COLO668 (cell line): Measurements from ENCODE around the gene SLC18A3.

Experiments
- DNase-seq: peaks from one replicate; lab custom pipeline; 2025; ENCODE audit not compliant: unreplicated experiment; lab: John Stamatoyannopoulos, UW

Gene SLC18A3

DNA sequence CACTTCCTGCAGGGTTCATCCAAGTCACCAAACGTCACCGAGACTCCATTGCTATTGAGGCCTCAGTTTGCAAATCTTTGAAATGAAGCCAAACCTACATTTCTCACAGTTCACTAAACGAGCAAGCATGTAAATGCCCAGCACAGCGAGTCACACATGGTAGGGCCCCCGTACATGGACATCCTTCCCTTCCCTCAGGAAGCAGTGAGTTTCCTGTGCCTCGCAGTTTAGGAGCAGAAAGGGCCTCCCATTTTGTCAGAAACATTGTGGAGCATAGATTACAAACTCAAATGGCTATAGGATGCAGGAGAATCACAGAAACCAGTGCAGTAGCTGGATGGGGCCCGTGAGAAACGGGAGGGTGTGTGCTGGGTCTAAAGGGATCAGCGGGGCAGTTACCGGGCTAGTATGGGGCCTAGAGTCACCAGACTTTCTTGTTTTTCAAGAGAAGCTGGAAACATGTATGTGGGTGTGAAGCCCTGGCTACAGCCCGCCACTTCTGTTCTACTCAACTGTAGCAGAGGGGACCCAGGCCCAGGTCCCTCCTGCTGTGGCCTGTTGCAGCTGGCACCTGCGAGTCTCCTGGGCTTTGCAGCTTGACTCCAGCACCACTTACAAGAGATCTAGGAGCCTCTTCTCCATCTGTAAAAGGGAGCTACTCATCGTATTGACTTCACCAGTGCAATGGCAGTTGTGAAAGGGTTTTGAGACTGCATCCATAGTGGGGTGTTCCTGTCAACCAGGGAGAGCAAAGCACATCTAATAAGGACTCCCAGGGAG lies 14.2 kb upstream of the SLC18A3 start:
- no peak for DNase-seq

DNA sequence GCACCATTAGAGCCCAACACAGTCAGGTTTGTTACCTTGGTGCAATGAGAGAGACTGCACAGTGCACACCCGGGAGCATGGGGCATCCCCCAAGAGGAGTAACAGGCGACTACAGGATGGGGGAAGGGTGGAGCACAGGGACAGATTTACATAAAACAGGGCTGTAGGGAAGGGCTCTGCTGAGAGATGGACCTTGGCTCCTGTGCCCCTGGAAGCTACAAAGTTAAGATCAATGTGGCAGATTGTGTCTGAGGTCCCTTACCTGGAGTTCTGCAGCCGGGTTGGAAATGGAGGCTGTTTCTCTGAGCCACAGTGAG lies 13.7 kb upstream of the SLC18A3 start:
- DNase-seq = no peak

DNA sequence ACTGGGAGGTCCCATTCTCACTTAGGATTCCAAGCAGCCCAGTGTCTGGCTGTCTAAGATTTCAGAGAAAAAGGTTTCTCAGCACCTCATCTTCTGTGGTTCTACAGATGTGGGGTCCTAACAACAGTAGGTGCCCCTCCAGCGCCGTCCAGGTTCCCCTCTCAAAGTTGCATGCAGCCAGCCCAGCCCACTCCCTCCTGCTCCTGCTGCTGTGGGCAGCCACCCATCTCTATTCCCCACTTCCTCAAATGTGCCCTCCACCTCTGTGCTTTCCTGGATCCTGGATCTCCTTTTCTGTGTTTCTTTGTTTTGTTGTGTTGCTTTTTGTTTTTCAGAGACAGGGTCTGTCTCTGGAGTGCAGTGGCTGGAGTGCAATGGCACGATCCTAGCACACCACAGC lies 13.3 kb upstream of the SLC18A3 start:
- no peak for DNase-seq

DNA sequence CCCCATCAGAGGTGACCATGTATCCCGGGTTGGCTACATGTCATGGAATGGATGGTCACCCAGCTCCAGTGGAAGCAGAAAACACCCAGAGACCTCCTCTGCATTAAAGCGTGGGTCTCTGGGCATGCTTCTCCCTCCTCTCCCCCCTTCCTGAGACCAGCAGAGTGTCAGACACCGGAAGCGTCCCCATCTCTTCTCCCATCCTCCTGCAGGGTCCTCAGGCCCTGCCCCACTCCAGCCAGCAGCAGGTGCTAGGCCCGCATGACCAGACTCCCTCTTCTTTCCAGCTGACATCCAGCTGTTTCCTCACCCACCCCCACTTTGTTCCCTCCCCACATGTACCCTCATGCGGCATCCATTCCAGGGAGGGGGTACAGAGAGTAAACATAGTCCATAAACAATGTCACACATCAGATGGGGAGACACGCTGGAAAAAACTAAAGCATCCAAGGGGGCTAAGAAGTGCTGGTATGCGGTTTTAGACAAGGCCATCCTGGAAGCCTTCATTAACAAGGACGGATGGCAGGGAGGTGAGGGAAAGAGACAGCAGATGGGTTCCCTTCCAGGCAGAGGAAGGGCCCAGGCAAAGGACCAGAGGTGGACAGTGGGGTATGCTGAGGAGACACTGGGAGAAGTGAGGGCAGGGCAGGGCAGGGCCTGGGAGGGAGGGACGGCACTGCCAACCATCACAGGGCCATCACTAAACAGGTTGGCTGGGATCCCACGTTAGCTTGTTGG lies 12.5 kb upstream of the SLC18A3 start:
- DNase-seq = no peak

DNA sequence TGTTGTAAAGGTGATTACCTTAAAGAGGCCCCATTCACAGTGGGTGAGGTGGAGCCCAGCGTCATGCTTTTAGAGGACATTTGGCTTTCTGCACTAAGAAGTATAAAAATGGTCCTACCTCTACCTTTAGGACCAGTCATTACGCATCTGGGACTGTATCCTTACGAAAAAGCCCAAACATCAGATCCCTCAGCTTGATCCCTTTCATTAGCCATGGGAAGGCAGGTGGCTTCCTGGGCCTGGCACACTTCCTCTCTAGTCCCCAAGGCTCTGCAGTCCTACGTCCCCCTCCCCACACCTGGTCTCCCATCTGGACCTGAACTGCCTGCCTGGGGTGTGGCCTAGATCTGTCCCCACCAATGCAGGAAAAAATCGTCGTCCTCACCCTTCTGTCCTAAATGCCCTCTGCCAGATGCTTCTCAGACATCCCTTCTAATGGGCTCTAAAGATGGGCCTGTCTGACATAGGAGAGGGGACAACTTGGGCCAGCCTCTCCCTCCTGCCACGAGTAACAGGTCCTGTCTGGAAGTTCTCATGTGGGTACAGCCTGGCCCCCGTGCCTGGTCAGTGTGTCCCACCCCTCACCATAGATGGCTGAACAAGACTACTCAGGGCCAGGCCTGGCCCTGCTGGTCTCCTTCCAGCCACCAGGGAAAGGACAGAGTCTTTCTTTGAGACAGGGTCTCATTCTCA lies 11.8 kb upstream of the SLC18A3 start:
- DNase-seq = no peak

DNA sequence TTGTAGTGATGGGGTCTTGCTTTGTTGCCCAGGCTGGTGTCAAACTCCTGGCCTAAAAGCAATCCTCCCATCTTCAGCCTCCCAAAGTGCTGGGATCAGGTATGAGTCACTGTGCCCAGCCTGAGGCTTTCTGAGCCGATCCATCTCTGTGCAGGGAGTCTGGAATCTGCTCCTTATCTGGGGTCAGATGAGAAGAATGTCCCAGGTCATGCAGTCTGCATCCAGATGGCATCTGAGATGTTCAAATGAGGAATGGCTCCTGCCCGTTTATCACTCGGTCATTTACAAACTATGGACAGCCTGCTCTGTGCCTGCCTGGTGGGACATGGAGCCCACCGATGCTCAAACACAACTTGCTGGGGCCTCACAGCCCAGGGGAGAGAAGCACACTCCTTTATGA lies 11.1 kb upstream of the SLC18A3 start:
- no peak for DNase-seq

DNA sequence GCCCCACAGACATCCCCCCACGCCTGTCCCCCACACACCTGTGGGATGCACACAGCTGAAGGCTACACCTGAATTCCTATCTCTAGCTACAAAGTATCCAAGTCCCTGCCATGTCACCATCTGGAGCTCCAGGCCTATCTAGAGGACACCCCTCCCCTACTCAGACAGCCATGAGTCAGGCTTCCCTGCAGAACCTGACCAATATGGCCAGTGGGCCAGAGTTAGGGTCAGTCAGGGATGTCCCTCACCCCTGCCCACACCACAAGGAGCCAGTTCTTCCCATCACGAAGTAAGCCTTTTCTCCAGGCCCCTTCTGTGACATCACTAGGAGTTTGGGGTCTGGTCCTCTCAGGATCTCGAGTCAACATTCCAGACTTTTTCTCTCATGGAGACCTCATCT lies 10.6 kb upstream of the SLC18A3 start:
- DNase-seq = no peak

DNA sequence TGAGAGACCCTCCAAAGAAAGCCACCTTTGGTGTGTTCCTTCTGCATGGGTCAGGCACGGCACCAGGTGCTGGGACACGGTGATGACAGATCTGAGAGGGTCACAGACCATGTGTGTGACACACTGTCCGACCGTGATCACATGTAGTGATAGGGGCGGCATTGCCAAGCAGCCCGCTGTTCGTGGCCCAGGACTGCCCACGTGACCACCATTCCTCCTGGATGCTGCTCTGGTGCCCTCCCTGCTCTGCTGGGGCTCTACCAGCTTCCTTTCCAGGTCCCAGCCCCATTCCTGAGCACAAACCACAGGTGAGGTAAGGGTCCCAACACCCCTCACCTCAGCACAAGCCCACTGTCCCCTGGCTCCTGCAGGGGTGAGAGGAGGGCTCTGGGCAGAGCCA lies 10.1 kb upstream of the SLC18A3 start:
- no peak for DNase-seq

DNA sequence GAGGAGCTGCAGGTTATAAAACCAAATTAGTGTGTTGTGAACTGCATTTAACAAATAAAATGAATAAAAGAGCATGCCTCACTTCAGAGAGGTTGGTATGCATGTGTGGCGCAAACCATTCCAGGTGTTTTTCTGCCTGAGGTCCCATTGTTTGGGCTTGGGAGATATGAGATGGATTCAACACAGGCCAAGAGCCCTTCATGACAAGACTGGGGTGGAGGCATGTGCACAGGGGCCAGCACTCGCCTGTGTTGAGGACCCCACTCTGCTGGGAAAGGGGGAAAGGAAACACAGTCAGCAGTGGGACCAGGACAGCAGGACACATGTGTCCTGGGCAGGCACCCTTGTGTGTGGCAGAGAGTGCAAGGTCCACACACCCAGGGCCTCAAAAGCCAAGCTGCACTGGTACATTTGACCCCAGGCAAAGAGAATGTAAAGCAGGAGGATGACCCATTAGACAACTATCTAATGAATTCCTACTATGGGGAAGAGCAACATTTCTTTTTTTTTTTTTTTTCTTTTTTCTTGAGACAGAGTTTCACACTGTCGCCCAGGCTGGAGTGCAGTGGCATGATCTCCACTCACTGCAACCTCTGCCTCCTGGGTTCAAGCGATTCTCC lies 9.2 kb upstream of the SLC18A3 start:
- no peak for DNase-seq

DNA sequence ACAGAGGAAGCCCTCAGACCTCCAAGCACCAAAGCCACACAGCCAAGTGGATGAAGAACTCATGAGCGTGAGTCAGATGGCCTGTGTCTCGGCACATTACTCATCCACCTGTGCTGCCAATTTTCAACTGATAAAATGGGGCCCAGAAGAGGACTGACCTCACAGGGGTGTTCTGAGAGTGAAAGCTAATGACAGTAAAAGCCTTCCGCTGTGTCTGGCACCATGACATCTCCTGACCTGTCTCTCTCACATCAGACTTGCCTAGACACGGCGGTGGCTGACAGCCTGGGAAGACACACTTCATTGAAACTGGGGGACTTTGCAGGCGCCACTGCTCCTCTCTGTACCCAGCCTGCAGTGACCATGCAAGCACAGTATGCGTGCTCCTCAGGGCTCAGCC lies 8.3 kb upstream of the SLC18A3 start:
- DNase-seq = no peak

DNA sequence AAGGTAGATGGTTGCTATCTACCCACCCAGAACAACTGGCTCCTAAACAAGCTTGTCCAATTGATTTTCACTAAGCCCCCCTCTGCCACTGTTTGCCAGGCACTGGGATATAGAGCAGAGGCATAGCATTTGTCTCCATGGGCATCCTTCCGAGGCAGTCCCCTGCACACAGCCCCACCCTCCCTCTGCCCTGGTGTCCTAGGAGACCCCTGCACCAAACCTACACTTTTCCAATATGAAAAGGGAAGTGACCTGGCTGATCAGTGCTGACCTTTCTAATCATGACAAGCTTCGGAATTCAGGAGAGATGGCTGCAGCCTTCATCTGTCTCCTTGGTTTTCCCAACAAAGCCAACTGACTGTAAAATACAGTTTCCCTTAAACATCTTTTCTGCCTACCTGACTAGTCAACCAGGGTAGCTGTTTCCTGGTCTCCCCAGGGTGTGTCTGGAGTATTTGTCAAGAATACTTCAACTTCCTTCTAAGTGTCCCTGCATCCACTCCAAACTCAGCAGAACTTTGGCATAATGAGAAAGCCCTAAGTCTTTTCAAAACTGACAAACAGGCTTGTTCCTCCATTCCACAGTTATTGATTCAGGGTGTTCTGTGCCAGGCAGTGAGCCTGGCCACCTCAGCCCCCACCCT lies 7.6 kb upstream of the SLC18A3 start:
- no peak for DNase-seq

DNA sequence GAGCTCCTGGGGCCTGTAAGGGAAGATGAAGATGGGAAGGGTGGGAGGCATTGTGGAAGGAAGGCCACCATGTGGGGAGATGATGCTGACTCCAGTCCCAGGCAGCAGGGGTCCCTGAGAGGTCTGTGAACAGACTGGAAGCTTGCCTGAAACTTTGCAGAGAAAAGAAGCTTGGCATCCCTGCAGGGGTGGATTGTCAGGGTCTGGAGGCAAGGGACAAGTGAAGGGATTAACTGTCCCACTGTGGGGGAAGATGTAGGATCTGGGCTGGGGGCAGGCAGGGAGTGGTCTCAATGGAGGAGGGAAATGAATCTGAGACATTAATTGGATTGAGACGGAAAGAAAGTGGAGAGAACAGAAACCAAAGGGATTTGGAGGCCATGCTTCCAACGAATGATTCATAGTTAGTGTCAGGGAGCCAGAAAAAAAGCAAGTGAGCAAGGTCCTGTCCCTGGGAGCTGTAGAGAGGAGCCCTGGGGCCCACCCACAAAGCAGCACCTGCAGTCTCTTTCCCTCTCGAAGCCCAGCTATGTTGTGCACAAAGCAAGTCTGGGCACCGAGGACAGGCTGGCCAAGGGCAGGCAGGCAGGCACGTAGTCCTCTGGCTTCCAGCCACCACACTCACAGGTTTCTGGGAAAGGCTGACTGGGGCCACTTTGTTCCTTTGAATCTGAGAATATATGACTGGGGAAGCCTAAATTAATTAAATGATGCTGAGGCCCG lies 4.7 kb upstream of the SLC18A3 start:
- DNase-seq = no peak

DNA sequence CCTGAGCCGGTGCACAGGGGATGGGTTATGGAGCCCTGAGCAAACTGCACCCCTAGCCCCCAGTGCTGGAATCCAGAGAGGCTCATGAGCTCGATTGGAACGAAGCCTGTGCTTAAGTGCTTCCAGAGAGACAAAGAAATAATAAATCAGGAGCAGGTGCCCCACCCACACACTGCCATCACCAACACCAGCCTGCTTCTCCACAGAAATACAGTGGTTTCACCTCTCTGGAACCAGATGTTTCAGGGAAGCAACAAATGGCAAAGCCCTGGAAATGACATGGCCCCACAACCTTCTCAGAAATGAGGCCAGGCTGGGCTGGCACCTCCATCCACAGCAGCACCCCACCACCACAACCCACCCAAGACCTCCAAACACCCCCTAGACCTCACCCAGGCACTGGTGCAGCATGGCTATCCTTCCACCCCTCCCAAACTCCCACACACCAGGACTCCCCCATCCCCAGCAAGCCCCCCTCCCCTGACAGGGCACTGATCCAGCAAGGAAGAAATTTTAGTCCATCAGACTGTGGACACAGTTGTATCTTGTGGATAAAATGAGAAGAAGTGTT lies 4.1 kb upstream of the SLC18A3 start:
- DNase-seq = no peak

DNA sequence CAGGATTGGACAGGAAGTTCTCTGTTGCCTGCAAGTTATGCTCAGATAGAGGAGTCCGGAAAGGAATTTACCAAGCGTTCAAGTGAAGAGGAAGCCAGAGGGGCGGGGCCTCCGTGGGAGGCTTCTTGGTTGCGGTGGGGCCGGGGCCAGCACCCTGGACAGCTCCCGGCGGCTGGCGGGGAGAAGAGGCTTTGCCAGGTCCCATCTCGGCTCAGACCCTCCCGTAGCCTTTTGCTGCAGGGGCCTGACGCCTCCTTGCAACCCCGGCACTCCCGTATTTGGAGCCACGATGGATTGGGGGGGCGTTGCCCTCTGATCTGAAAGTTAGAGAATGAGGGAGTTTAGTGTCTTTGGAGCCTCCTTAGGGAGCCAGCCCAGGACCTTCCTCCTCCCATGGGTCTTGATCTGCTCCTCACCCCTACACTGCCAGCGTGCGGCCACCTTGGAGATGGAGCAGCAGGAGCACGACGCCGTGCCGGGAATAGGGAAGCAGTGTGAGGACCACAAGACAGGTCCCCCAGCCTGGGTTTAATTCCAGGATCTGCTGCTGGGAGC lies 3.1 kb upstream of the SLC18A3 start:
- DNase-seq = no peak

DNA sequence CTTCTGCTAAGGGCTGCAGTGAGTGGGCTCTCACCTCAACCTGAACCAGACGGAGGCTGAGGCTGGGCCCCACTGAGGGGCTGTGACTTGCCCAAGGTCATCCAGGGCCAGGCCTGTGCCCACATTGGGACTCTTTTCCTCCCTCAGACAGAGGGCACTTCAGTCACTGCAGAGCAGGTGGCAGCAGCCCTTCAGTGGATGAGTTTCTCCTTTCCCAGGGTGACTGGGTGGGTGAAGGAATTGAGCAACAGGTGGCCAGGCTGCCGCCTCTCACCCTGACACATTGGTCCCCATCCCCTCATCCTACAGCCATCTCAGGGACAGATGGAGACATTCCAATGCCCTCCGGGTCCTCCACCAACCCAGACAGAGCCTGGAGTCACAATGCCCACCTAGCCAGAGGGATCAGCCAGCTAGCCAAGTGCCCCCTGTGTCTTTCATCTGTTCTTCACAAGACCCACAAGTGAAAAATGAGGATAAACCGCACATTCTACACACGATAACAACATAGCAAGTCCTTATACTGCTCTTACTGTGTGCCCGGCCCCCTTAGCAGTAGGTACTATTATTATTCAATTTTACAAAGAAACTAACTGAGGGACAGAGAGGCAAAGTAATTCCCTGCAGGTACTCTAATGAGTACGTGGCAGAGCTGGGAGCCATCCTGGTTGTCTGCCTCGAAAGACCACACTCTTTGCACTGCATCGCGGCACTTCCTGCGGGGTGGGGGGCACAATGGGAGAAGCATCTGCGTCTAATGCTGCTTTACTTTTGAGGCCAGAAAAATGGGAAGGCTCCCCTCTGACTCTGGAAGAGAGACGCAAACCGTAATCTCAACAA lies 1.7 kb upstream of the SLC18A3 start:
- DNase-seq = no peak

DNA sequence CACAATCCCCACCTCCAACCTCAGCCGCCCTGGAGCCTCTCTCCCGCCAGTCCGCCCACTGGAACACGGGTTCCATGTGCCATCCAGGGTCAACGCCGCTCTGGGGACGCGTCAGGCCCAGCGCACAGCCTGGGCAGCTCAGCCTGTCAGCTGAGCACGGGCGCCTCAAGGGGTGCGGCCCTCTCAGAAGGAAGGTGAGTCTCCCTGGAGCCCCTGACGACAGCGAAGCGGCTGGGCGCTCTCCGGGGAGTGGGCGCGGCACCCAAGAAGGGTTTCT lies 1.2 kb upstream of the SLC18A3 start:
- no peak for DNase-seq

DNA sequence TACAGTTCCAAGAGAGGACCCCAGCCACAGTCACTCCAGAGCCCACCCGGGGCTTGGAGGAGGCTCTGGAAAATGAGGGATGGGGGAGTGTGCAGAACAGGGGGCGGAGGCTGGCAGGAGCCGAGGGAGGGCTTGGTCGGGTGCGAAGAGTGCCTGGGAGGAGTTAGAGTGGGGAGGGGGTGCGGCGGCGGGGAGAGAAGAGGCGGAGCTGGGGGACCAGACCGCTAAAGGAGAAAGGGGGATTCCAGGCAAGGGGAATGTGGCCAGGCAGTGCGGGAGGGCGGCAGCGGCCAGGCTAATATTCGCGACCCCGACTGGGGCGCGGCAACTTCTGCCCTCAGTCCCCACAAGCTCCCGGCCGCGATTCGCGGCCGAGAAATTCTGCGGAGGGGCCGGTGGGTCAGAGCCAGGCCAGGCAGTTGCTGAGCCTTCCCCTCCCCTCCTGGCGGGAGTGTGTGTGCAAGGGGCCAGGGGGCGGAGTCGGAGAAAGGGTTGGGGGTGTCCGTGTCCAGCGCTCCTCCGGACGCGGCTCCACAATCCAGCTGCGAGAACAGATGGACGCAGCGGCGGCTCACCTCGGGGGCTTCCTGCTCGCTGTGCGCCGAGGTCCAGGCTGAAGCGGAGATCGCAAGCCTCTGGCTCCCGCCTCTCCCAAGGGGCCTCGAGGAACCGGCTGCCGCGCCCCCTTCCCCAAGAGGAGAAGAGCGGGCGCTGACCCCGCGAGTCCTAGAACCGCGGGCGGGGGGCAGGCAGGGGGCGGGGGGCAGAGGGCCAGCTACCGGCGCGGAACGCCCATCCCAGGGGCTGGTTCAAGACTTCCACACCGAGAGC lies 612 bp upstream of the SLC18A3 start:
- peak; percentile 3 for DNase-seq

DNA sequence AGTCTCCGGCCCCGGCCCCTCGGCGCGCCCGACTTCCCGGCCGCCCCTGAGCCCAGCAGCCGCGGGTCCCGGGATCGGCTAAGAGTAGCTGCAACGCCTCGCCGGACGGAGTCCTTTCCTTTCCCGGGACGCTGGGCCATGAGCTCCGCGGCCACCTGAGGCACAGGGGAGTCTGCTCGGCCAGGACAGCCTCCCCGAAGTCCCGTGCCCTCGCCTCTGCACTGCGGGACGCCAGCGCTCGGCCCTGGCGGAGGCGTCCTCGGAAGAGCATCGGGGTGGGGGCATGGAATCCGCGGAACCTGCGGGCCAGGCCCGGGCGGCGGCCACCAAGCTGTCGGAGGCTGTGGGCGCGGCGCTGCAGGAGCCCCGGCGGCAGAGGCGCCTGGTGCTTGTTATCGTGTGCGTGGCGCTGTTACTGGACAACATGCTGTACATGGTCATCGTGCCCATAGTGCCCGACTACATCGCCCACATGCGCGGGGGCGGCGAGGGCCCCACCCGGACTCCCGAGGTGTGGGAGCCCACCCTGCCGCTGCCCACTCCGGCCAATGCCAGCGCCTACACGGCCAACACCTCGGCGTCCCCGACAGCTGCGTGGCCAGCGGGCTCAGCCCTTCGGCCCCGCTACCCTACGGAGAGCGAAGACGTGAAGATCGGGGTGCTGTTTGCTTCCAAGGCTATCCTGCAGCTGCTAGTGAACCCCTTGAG lies 502 bp downstream of the SLC18A3 start:
- DNase-seq = peak; percentile 18
